HepG2 (cell line): Measurements from ENCODE around the gene ATF7IP. TPM values are rescaled to one million over a fixed set of nuclear protein-coding genes. Genes with fewer than 3 reads are reported as not detected.

ENCODE experiments used
- ATAC-seq: fragments of 200-7000 bp; cut with Tn5 transposase; 3 replicates; pipeline ENCODE4 v1.9.1; 2020; ENCODE audit warnings: mild to moderate bottlenecking, moderate library complexity
- BruUV-seq: library from RNA; stranded (reverse); fragments of 400-500 nt; replicated peaks from 2 replicates; lab custom pipeline; 2021; lab: Mats Ljungman, UMichigan
- CTCF ChIA-PET: fragments of 300-600 bp; formaldehyde crosslinking; extraction: SDS; loops from one replicate; lab custom pipeline; 2021; ENCODE audit warnings: low total read pairs, inconsistent platforms, low intra/inter-chr PET ratio; lab: Yijun Ruan, JAX
- POLR2A ChIA-PET: fragments of 350-600 bp; sonication (Branson Sonifier 250); formaldehyde crosslinking; loops from one replicate; lab custom pipeline; 2020; ENCODE audit warnings: antibody characterized with exemption, inconsistent platforms; lab: Yijun Ruan, JAX
- DNase-seq: peaks from one replicate; pipeline ENCODE4 v3.0.0-alpha.2; 2015; ENCODE audit warnings: low spot score
- FAIRE-seq: peaks from 3 replicates; lab custom pipeline; 2011; peaks lifted over from hg19 to GRCh38; lab: Jason Lieb, UNC
- H2AFZ ChIP-seq: one replicate; pipeline ENCODE4 v1.6.1; 2011; ENCODE audit warnings: low read length, inconsistent platforms
- H3K27ac ChIP-seq: fragments of 300-600 bp; 3 replicates; pipeline ENCODE4 v1.8.0; 2011; ENCODE audit warnings: mixed run types, mild to moderate bottlenecking, mixed read lengths, low read length, inconsistent platforms; ENCODE audit not compliant: insufficient read depth; ENCODE audit errors: extremely low read length
- H3K27me3 ChIP-seq, 2 experiments: fragments of 200-600 bp in 1 of 2; 2 replicates in 1 of 2; 3 replicates in 1 of 2; pipeline versions ENCODE4 v1.6.0 to v1.8.0; 2011; ENCODE audit warnings: low read length in 2 of 2, mild to moderate bottlenecking in 2 of 2, moderate library complexity in 2 of 2, inconsistent platforms in 1 of 2; ENCODE audit not compliant: insufficient read depth in 2 of 2, control insufficient read depth in 1 of 2
- H3K36me3 ChIP-seq, 2 experiments: fragments of 200-600 bp in 1 of 2; replicated peaks in 1 of 2; 2 replicates in 1 of 2; 3 replicates in 1 of 2; pipeline versions ENCODE4 v1.5.1 to v1.8.0; 2011; ENCODE audit warnings: low read length in 2 of 2, inconsistent platforms in 1 of 2; ENCODE audit not compliant: insufficient read depth in 2 of 2, control insufficient read depth in 1 of 2
- H3K4me1 ChIP-seq: 2 replicates; pipeline ENCODE4 v1.5.1; 2012; ENCODE audit warnings: low read length, inconsistent platforms; ENCODE audit not compliant: insufficient read depth
- H3K4me2 ChIP-seq: 2 replicates; pipeline ENCODE4 v1.6.0; 2011; ENCODE audit warnings: low read depth, low read length, inconsistent platforms
- H3K4me3 ChIP-seq, 3 experiments: fragments of 200-600 bp in 1 of 3; sonication (generic), shearing (Covaris generic) in 1 of 3; replicated peaks in 1 of 3; 2 replicates each; pipeline ENCODE4 v1.5.1; 2011 to 2016; ENCODE audit warnings: low read length in 3 of 3, inconsistent platforms in 2 of 3, low read depth in 2 of 3, mild to moderate bottlenecking in 2 of 3, control low read depth in 1 of 3, mixed read lengths in 1 of 3; ENCODE audit not compliant: insufficient read depth in 1 of 3
- H3K79me2 ChIP-seq: one replicate; pipeline ENCODE4 v1.6.1; 2011; ENCODE audit warnings: low read length, inconsistent platforms; ENCODE audit not compliant: insufficient read depth
- H3K9ac ChIP-seq: 2 replicates; pipeline ENCODE4 v1.6.0; 2011; ENCODE audit warnings: mild to moderate bottlenecking, low read depth, low read length, inconsistent platforms; ENCODE audit not compliant: insufficient read depth
- H3K9me3 ChIP-seq: 2 replicates; pipeline ENCODE4 v1.5.1; 2012; ENCODE audit warnings: mild to moderate bottlenecking, low read length
- H4K20me1 ChIP-seq: 2 replicates; pipeline ENCODE4 v1.6.0; 2011; ENCODE audit warnings: inconsistent platforms, mild to moderate bottlenecking, low read length, moderate library complexity; ENCODE audit not compliant: insufficient read depth
- AHR ChIP-seq: IDR thresholded peaks from 2 replicates; pipeline ENCODE4 v1.6.1; 2018; ENCODE audit warnings: missing genetic modification reagents, missing compliant biosample characterization
- GRHL1 ChIP-seq: sonication (generic); formaldehyde crosslinking; conservative IDR thresholded peaks from 2 replicates; pipeline ENCODE4 v1.8.0; 2022; ENCODE audit warnings: missing genetic modification reagents
- HCFC1 ChIP-seq: fragments of 150-350 bp; IDR thresholded peaks from 2 replicates; pipeline ENCODE4 v1.6.1; 2014; ENCODE audit warnings: low read depth, low read length
- HMGA1 ChIP-seq: sonication (generic); formaldehyde crosslinking; conservative IDR thresholded peaks from 2 replicates; pipeline ENCODE4 v1.4.0; 2020; ENCODE audit warnings: missing genetic modification reagents
- HOXA3 ChIP-seq: sonication (generic); formaldehyde crosslinking; IDR thresholded peaks from 2 replicates; pipeline ENCODE4 v1.5.0; 2020; ENCODE audit warnings: missing genetic modification reagents
- HOXA7 ChIP-seq: sonication (generic); formaldehyde crosslinking; IDR thresholded peaks from 2 replicates; pipeline ENCODE4 v1.8.1; 2022; ENCODE audit warnings: mild to moderate bottlenecking, missing genetic modification reagents, moderate library complexity
- JUNB ChIP-seq: sonication (generic); formaldehyde crosslinking; IDR thresholded peaks from 2 replicates; pipeline ENCODE4 v1.8.0; 2022; ENCODE audit warnings: missing genetic modification reagents, mild to moderate bottlenecking, borderline replicate concordance
- MTA3 ChIP-seq: sonication (generic); formaldehyde crosslinking; IDR thresholded peaks from 2 replicates; pipeline ENCODE4 v1.4.0; 2020; ENCODE audit warnings: missing genetic modification reagents
- NFIB ChIP-seq: sonication (generic); formaldehyde crosslinking; IDR thresholded peaks from 2 replicates; pipeline ENCODE4 v1.9.0; 2021; ENCODE audit warnings: missing genetic modification reagents, mild to moderate bottlenecking, borderline replicate concordance
- NFKB2 ChIP-seq: sonication (generic); formaldehyde crosslinking; IDR thresholded peaks from 2 replicates; pipeline ENCODE4 v1.4.0; 2020; ENCODE audit warnings: missing genetic modification reagents, borderline replicate concordance
- NR2F1 ChIP-seq, 2 experiments: fragments of 450-650 bp in 1 of 2; formaldehyde crosslinking in 1 of 2; IDR thresholded peaks; 2 replicates each; pipeline versions ENCODE4 v1.5.0 to v1.6.1; 2016 to 2020; ENCODE audit warnings: mild to moderate bottlenecking in 1 of 2, missing compliant biosample characterization in 1 of 2, missing genetic modification reagents in 1 of 2, moderate library complexity in 1 of 2
- TGIF2 ChIP-seq: IDR thresholded peaks from 2 replicates; pipeline ENCODE4 v1.6.1; 2016; ENCODE audit warnings: control low read depth, missing compliant biosample characterization
- WIZ ChIP-seq: sonication (generic); formaldehyde crosslinking; IDR thresholded peaks from 2 replicates; pipeline ENCODE4 v1.5.1; 2020; ENCODE audit warnings: mild to moderate bottlenecking, missing genetic modification reagents
- ZHX2 ChIP-seq, 2 experiments: sonication (generic) in 1 of 2; formaldehyde crosslinking in 1 of 2; IDR thresholded peaks; 2 replicates each; pipeline versions ENCODE4 v1.6.1 to v1.9.0; 2014 to 2022; ENCODE audit warnings: antibody characterized with exemption in 1 of 2, borderline replicate concordance in 1 of 2, inconsistent platforms in 1 of 2, low read depth in 1 of 2, missing genetic modification reagents in 1 of 2
- ZNF331 ChIP-seq: sonication (generic); formaldehyde crosslinking; IDR thresholded peaks from 2 replicates; pipeline ENCODE4 v1.4.0; 2020; ENCODE audit warnings: missing genetic modification reagents
- WGBS: methylation state at CpG from one replicate; pipeline ENCODE4 v1.1.6; 2017; ENCODE audit warnings: low lambda C conversion rate; 5-methylcytosine and 5-hydroxymethylcytosine counted together
- in situ Hi-C: cut with HindIII; loops from 2 replicates; pipeline ENCODE4 v1.10.0; 2017; ENCODE audit warnings: low pct_unique_long_range_greater_than_20kb; ENCODE audit not compliant: extremely low pct_ligation_motif_present
- intact Hi-C: fragments of 100-400 bp; cut with micrococcal nuclease; formaldehyde crosslinking; loops from one replicate; pipeline ENCODE4 v1.10.0; 2022; ENCODE audit not compliant: unreplicated experiment
- polyA plus RNA-seq, 8 experiments: library from polyadenylated mRNA; depleted of rRNA in 3 of 8; stranded (reverse) in 7 of 8; unstranded in 1 of 8; fragments of >200 nt; fragmentation: Illumina TruSeq in 4 of 8; extraction: Trizol in 4 of 8; gene quantifications; 2 replicates each; pipeline versions ENCODE4 v1.2.1 to v1.2.3, GENCODE V29; 2011 to 2016; ENCODE audit warnings: low read depth in 4 of 8, missing spikeins in 1 of 8, mixed read lengths in 1 of 8; ENCODE audit not compliant: insufficient read depth in 1 of 8
- total RNA-seq, 5 experiments: library from RNA; depleted of rRNA; stranded (reverse); fragments of >200 nt; fragmentation: Illumina TruSeq; extraction: Trizol; gene quantifications; 2 replicates each; pipeline ENCODE4 v1.2.3, GENCODE V29; 2016; ENCODE audit warnings: low read depth in 1 of 5

Gene ATF7IP
- total and polyA plus RNA-seq, 2 of the 13 experiments (the other 11 are each of a cell fraction or from before 2014, with no cell fraction given) = 1.8 to 11.8 TPM

- TF ChIP-seq ZHX2 (IDR thresholded peaks at IDR 0.05; ENCODE audit: low read depth) (no peak), ZHX2 (CRISPR knock-in tag; IDR thresholded peaks at IDR 0.05; ENCODE audit: borderline replicate concordance) (no peak), AHR (CRISPR knock-in tag) (no peak), NFKB2 (no peak), HMGA1 (CRISPR knock-in tag) (no peak)
- TF ChIP-seq, all 625 proteins: peak for 0
Measured at GRCh38 chr12:14495326-14495725, 129.8 kb downstream of the ATF7IP start (continued).

GRCh38 chr12:14505626-14506596 lies 140.4 kb downstream of the ATF7IP start:
- Histone ChIP-seq H3K36me3 (no peaks in the 10 kb centered on the region), H3K27ac (no peak overlapping the region), H3K4me2 (no peak overlapping the region), H3K9ac (no peak overlapping the region), H2AFZ (no peak overlapping the region), H3K4me3 (no peak overlapping the region), H3K79me2 (no peaks in the 10 kb centered on the region), H3K9me3 (no peaks in the 10 kb centered on the region), H3K4me1 (no peaks in the 10 kb centered on the region), H4K20me1 (no peaks in the 10 kb centered on the region), H3K27me3 (no peaks in the 10 kb centered on the region; a peak in 1 of 5 replicates)
- BruUV-seq = no TSS peak
- ATAC-seq (no peak), FAIRE-seq (no peak), DNase-seq (no peak)
- ChIA-PET POLR2A (no interaction called here), CTCF (no interaction called here)
- in situ Hi-C loops (no loop called here), intact Hi-C loops (no loop called here)
- 76% methylated on average over 6 of the region's 6 CpGs for WGBS
- TF ChIP-seq HOXA3 (CRISPR knock-in tag) (no peak), MTA3 (CRISPR knock-in tag) (no peak), WIZ (no peak), GRHL1 (CRISPR knock-in tag) (no peak), JUNB (no peak), HCFC1 (no peak), ZNF331 (CRISPR knock-in tag) (no peak), HOXA7 (CRISPR knock-in tag) (no peak), TGIF2 (CRISPR knock-in tag) (no peak), NFIB (CRISPR knock-in tag) (no peak), NR2F1 (CRISPR knock-in tag; IDR thresholded peaks at IDR 0.05) (no peak), AHR (CRISPR knock-in tag) (no peak)
